HG03575 (cell line): Measurements from ENCODE around the gene SCGB1D1.
"Not testable (repeated sequence)": the region's sequence is repeated elsewhere in the genome, so short reads cannot be mapped to it uniquely, and the experiment has no call there.

Source experiments
- ATAC-seq: cut with Tn5 transposase; IDR thresholded peaks from one replicate; pipeline ENCODE4 v1.9.1; 2021; ENCODE audit not compliant: unreplicated experiment, insufficient number of reproducible peaks, low FRiP score; ENCODE audit errors: extremely low read depth

SCGB1D1 gene

DNA sequence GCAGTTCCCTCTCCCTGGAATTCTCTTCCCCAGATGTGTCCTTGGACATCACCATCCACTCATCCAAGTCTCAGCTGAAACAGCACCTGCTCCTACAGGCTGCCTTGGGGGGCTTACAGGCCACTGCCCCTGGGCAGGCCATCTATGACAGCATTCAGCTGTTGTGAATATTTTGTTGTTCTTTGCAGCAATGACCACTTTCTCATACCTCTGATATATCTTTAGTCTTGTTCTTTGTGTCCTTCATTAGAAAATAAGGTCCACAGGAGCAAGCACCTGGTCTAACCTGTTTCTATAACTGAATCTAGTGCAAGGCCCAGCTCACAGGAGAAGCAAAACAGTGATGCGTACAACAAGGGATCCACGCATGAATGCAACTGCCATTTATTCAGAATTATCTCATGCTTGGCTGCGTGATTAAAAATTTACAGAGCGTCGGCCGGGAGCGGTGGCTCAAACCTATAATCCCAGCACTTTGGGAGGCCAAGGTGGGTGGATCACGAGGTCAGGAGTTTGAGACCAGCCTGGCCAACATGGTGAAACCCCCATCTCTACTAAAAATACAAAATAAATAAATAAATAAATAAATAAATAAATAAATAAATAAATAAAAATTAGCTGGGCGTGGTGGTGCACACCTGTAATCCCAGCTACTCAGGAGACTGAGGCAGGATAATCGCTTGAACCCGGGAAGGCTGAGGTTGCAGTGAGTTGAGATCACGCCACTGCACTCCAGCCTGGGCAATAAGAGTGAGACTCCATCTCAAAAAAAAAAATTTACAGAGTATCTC lies 16.5 kb downstream of the SCGB1D1 start:
- ATAC-seq = not testable (repeated sequence)

DNA sequence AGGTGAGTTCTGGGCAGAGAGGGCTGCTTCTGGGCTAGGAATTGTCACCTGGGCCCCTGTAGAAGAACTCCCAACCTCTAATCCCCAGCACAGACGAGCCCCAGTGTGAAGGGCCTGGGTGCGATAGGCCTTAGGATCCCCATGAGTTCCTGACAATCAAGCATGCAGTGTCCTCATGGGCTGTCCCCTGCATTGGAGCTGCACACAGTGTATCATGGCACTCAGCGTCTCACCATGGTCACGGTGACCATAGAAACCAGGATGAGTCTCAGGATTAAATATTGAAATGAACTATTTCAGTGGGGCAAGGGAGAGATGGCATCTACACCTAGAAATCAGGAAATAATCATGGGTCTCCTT lies 18.7 kb downstream of the SCGB1D1 start:
- ATAC-seq = no peak

DNA sequence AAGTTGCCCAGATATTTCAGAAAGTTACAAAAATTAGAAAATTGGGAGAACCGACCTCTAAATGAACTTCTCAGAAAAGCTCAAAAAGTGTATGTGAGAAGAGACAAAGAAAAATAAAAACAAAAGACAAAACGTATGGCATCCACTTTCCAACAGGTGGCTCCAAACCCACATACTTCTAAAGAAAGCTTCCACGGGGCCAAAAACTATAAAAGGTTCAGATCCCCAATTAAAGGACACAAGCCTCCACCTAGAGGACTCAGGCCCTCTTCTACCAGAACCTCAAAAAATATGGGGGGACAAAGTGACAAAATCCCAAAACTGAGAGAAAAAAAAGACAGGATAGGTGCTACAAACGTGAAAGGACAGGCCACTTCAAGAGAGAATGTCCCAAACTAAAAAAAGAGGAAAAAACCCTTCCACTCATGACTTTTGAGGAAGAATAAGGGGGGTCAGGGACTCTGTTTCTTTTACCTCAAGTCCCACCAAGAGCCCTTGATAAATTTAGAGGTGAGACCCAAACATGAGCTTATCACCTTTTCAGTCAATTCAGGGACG lies 27.3 kb downstream of the SCGB1D1 start:
- ATAC-seq = no peak

DNA sequence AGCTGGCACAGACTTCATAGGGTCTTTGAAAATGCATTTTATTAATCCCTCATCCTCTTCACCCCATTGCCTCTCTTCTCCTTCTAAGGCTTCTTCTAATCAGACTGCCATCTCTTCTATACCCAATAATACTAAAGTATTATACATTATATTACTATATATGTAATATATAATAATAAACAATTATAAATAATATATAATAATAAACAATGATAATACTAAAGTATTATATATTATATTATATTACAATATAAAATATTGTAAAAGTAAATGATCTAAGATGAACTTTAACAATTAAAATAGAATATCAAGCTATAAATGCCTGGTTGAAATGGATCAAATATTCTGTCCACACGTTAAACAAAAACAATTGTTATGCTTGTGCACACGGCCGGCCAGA lies 31.5 kb downstream of the SCGB1D1 start:
- ATAC-seq = no peak

DNA sequence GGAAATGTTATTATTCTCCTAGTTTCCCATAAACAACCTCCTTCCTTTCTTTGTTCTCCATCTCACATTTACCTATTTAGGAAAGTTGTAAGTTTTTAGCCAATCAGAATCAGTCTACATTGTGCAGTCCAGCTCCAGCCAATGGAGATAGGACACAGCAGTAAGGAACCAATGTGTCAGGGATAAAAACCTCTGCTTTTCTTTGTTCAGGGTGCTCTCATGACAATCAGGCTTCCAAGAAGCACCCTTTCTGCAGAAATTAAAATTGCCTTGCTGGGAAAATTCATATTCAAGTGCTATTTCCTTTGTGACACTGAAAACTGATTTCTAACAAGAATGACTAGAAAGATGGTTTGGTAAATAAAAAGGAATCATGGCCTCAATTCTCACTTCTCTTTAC lies 33.1 kb downstream of the SCGB1D1 start:
- no peak for ATAC-seq

DNA sequence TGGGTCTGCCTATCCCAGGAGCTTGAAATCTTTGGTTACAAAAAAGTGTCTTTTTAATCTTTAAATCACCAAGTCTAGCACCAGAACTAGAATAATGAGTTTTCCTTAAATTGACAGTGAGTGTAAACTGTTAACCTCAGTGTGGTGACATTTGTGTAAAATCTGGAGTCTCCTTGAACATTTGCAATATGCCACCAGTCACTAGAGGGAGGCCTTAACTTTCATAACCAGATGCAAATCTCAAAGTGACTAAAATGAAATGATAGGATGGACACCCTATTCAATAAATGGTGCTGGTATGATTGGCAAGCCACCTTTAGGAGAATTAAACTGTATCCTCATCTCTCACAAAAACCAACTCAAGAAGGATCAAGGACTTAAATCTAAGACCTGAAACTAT lies 43.7 kb downstream of the SCGB1D1 start:
- ATAC-seq = no peak

DNA sequence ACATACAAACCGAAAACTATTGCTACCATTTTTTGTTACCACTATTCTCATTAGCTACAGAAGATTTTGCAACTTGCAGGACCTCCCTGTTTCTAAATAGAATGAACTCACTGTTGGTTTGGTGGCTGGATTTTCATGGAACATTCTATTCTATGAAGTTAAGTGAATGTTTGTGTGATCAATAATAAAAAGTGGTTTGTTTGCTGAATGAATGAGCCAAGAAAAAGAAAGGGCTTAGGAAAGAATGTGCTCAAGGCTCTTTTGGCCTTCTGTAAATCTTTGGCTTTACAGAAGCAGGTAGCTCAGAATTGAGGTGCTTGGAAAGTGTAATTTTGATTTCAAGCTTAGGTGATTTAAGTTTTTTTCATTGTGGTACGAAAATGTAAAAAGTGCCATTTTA lies 46.2 kb downstream of the SCGB1D1 start:
- no peak for ATAC-seq

DNA sequence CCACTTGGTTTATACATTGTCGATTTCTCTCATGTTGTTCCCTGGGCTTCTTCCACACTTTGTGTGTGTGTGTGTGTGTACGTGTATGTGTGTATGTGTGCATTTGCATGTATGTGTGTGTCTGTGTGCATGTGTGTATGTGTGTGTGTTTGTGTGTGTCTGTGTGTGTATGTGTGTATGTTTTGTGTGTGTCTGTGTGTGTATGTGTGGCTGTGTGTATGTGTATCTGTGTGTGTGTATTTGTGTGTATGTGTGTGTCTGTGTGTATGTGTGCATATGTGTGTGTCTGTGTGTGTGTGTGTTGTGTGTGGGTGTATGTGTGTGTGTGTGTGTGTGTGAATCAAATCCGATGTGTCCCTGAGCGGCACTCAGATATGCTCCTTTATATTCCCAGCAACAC lies 47.5 kb downstream of the SCGB1D1 start:
- no peak for ATAC-seq

DNA sequence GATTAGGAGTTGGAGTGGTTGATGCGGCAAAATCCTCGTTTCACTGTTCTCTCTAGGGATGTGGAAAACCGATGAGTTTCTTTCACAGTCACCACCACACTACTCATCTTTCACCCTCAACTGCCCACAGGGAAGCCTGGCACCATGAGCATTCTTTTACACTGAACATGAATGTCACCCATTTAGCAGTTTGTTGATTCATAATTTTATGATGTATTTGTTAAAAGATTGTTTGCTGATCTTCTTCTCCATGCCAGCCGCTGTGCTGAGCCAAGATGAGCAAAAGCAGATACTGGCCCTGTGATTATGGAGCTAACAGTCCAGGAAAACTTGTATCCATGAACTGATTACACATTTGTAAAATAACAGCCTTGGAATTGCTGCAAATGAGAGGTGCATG lies 48.1 kb downstream of the SCGB1D1 start:
- ATAC-seq = no peak

DNA sequence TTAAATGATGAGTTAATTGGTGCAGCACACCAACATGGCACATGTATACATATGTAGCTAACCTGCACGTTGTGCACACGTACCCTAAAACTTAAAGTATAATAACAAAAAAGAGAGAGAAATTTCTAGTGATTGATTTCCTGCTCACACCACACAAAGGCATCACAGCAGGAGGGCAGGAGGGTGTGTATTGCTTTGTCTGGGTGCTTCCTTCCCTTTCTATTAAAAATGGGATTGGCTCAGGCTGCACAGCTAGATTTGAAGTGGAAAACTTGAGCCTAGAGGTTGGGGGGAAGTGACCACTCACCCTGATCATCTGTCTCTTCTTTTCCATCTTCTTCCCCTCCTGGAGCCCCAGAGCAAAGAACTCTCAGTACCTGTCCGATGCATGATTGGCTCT lies 51.1 kb downstream of the SCGB1D1 start:
- ATAC-seq = no peak

DNA sequence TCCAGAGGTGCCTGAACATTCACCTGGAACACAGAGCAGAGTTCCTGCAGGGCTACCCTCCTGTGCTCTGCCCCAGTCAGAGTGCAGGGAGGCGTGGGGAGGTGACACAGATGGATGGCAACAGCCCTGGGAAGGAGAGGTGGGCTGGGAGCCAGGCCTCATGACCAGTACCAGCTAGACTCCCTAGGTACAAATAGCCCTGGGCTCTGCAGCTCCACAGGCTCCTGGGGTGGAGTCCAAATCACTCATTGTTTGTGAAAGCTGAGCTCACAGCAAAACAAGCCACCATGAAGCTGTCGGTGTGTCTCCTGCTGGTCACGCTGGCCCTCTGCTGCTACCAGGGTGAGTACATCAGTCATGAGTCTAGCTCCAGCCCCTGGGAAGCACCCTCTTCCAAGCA lies 52.0 kb downstream of the SCGB1D1 start, which contains the start of gene SCGB1D2:
SCGB1D2 (plus strand) TSS at position 219 of the 400 bp plus-strand sequence; CDS start at position 288, 69 bp downstream.
- no peak for ATAC-seq
